ENCODE data around the gene TMEM117.

Gene TMEM117

GRCh38 chr12:44286821-44287505 is 451.1 kb downstream of the TMEM117 start:
- no peak overlapping the region for H2BK120ac ChIP-seq (ENCODE audit: insufficient read depth, low read length, poor library complexity)
- H3K79me1 ChIP-seq (ENCODE audit: low read length), result no peaks in the 10 kb centered on the region
- no peaks in the 10 kb centered on the region for H3K79me2 ChIP-seq (ENCODE audit: control insufficient read depth, insufficient read depth, low read length, poor library complexity)
- no peak overlapping the region for H2BK5ac ChIP-seq (ENCODE audit: low read depth, low read length, poor library complexity)
- no peak overlapping the region for H4K8ac ChIP-seq (ENCODE audit: low read depth, low read length)
- H3K9me3 ChIP-seq (ENCODE audit: insufficient read depth, low read depth, low read length), result no peaks in the 10 kb centered on the region
- no peak overlapping the region for H3K4me2 ChIP-seq (ENCODE audit: low read length)
- H2AFZ ChIP-seq (ENCODE audit: insufficient read depth, low read length, poor library complexity), result no peak overlapping the region
- H3K27ac ChIP-seq (ENCODE audit: low read depth, low read length), result no peak overlapping the region
- H3K23ac ChIP-seq (ENCODE audit: low read length), result no peak overlapping the region
- no peak overlapping the region for H3K4ac ChIP-seq (ENCODE audit: low read depth, low read length)
- H3K14ac ChIP-seq (ENCODE audit: low read length), result no peak overlapping the region
- H3K36me3 ChIP-seq (ENCODE audit: control insufficient read depth in 1 of 2, insufficient read depth in 2 of 2, low read length in 2 of 2), result no peaks in the 10 kb centered on the region
- H2BK12ac ChIP-seq (ENCODE audit: low read length), result no peak overlapping the region
- no peak overlapping the region for H3K4me3 ChIP-seq (ENCODE audit: low read depth, low read length)
- H4K12ac ChIP-seq (ENCODE audit: low read depth, low read length), result no peak overlapping the region
- H4K91ac ChIP-seq (ENCODE audit: low read depth, low read length), result no peak overlapping the region
- H2AK5ac ChIP-seq (ENCODE audit: low read length), result no peak overlapping the region
- no peaks in the 10 kb centered on the region for H3K27me3 ChIP-seq (ENCODE audit: insufficient read depth, low read length)
- H3K9ac ChIP-seq (ENCODE audit: low read length), result no peak overlapping the region
- no peaks in the 10 kb centered on the region for H3K4me1 ChIP-seq (ENCODE audit: control insufficient read depth in 1 of 2, insufficient read depth in 2 of 2, low read length in 2 of 2)
- DNase-seq, result no peak
- H3K18ac ChIP-seq (ENCODE audit: low read length), result no peak overlapping the region
- no CpG with 5 or more reads among the region's 2 CpGs for WGBS (ENCODE audit: extremely low coverage, insufficient coverage, insufficient read length)

GRCh38 chr12:44287545-44287944 is 451.7 kb downstream of the TMEM117 start:
- Histone ChIP-seq H3K23ac (ENCODE audit: low read length) (no peak overlapping the region), H4K91ac (ENCODE audit: low read depth, low read length) (no peak overlapping the region), H3K79me1 (ENCODE audit: low read length) (no peaks in the 10 kb centered on the region), H3K4me2 (ENCODE audit: low read length) (no peak overlapping the region), H2BK5ac (ENCODE audit: low read depth, low read length, poor library complexity) (no peak overlapping the region), H3K9me3 (ENCODE audit: insufficient read depth, low read depth, low read length) (no peaks in the 10 kb centered on the region), H3K36me3 (ENCODE audit: control insufficient read depth in 1 of 2, insufficient read depth in 2 of 2, low read length in 2 of 2) (no peaks in the 10 kb centered on the region), H3K4me3 (ENCODE audit: low read depth, low read length) (no peak overlapping the region), H3K4me1 (ENCODE audit: control insufficient read depth in 1 of 2, insufficient read depth in 2 of 2, low read length in 2 of 2) (no peaks in the 10 kb centered on the region), H3K79me2 (ENCODE audit: control insufficient read depth, insufficient read depth, low read length, poor library complexity) (no peaks in the 10 kb centered on the region), H4K8ac (ENCODE audit: low read depth, low read length) (no peak overlapping the region), H3K4ac (ENCODE audit: low read depth, low read length) (no peak overlapping the region), H3K27ac (ENCODE audit: low read depth, low read length) (no peak overlapping the region), H3K9ac (ENCODE audit: low read length) (no peak overlapping the region), H3K18ac (ENCODE audit: low read length) (no peak overlapping the region), H3K27me3 (ENCODE audit: insufficient read depth, low read length) (no peaks in the 10 kb centered on the region), H2AK5ac (ENCODE audit: low read length) (no peak overlapping the region), H2BK12ac (ENCODE audit: low read length) (no peak overlapping the region), H3K14ac (ENCODE audit: low read length) (no peak overlapping the region), H2AFZ (ENCODE audit: insufficient read depth, low read length, poor library complexity) (no peak overlapping the region), H4K12ac (ENCODE audit: low read depth, low read length) (no peak overlapping the region), H2BK120ac (ENCODE audit: insufficient read depth, low read length, poor library complexity) (no peak overlapping the region)
- no peak for DNase-seq

- Histone ChIP-seq H3K4me2 (ENCODE audit: low read length) (no peak overlapping the region), H2AFZ (ENCODE audit: insufficient read depth, low read length, poor library complexity) (no peak overlapping the region)
These were observed 458.8 kb downstream of the TMEM117 start for GRCh38 chr12:44294649-44295048.

GRCh38 chr12:44295958-44296623 is 460.2 kb downstream of the TMEM117 start:
- Histone ChIP-seq H3K27me3 (ENCODE audit: insufficient read depth, low read length) (no peaks in the 10 kb centered on the region), H4K8ac (ENCODE audit: low read depth, low read length) (no peak overlapping the region), H4K12ac (ENCODE audit: low read depth, low read length) (no peak overlapping the region), H3K4ac (ENCODE audit: low read depth, low read length) (no peak overlapping the region), H2AFZ (ENCODE audit: insufficient read depth, low read length, poor library complexity) (no peak overlapping the region), H4K91ac (ENCODE audit: low read depth, low read length) (no peak overlapping the region), H3K27ac (ENCODE audit: low read depth, low read length) (no peak overlapping the region), H3K79me1 (ENCODE audit: low read length) (no peaks in the 10 kb centered on the region), H3K18ac (ENCODE audit: low read length) (no peak overlapping the region), H3K79me2 (ENCODE audit: control insufficient read depth, insufficient read depth, low read length, poor library complexity) (no peaks in the 10 kb centered on the region), H3K4me3 (ENCODE audit: low read depth, low read length) (no peak overlapping the region), H2BK120ac (ENCODE audit: insufficient read depth, low read length, poor library complexity) (no peak overlapping the region), H2AK5ac (ENCODE audit: low read length) (no peak overlapping the region), H3K9me3 (ENCODE audit: insufficient read depth, low read depth, low read length) (no peaks in the 10 kb centered on the region), H3K14ac (ENCODE audit: low read length) (no peak overlapping the region), H3K36me3 (ENCODE audit: control insufficient read depth in 1 of 2, insufficient read depth in 2 of 2, low read length in 2 of 2) (no peaks in the 10 kb centered on the region), H3K23ac (ENCODE audit: low read length) (no peak overlapping the region), H2BK12ac (ENCODE audit: low read length) (no peak overlapping the region), H3K4me1 (ENCODE audit: control insufficient read depth in 1 of 2, insufficient read depth in 2 of 2, low read length in 2 of 2) (no peaks in the 10 kb centered on the region), H2BK5ac (ENCODE audit: low read depth, low read length, poor library complexity) (no peak overlapping the region), H3K9ac (ENCODE audit: low read length) (no peak overlapping the region), H3K4me2 (ENCODE audit: low read length) (no peak overlapping the region)
- no peak for DNase-seq
- WGBS (ENCODE audit: extremely low coverage, insufficient coverage, insufficient read length), result no CpG with 5 or more reads among the region's 4 CpGs

More at GRCh38 chr12:44294649-44295048, 458.8 kb downstream of the TMEM117 start:
- no peaks in the 10 kb centered on the region for H3K9me3 ChIP-seq (ENCODE audit: insufficient read depth, low read depth, low read length)
- DNase-seq, result no peak
- no peaks in the 10 kb centered on the region for H3K36me3 ChIP-seq (ENCODE audit: control insufficient read depth in 1 of 2, insufficient read depth in 2 of 2, low read length in 2 of 2)
- H2BK5ac ChIP-seq (ENCODE audit: low read depth, low read length, poor library complexity), result no peak overlapping the region
- no CpG with 5 or more reads among the region's 1 CpG for WGBS (ENCODE audit: extremely low coverage, insufficient coverage, insufficient read length)
- H2BK12ac ChIP-seq (ENCODE audit: low read length), result no peak overlapping the region
- H3K4me3 ChIP-seq (ENCODE audit: low read depth, low read length), result no peak overlapping the region
- H3K79me2 ChIP-seq (ENCODE audit: control insufficient read depth, insufficient read depth, low read length, poor library complexity), result no peaks in the 10 kb centered on the region
- H4K12ac ChIP-seq (ENCODE audit: low read depth, low read length), result no peak overlapping the region
- no peak overlapping the region for H2BK120ac ChIP-seq (ENCODE audit: insufficient read depth, low read length, poor library complexity)
- no peaks in the 10 kb centered on the region for H3K27me3 ChIP-seq (ENCODE audit: insufficient read depth, low read length)
- H3K23ac ChIP-seq (ENCODE audit: low read length), result no peak overlapping the region
- no peak overlapping the region for H4K8ac ChIP-seq (ENCODE audit: low read depth, low read length)
- no peak overlapping the region for H3K14ac ChIP-seq (ENCODE audit: low read length)
- no peak overlapping the region for H3K27ac ChIP-seq (ENCODE audit: low read depth, low read length)
- H3K18ac ChIP-seq (ENCODE audit: low read length), result no peak overlapping the region
- H4K91ac ChIP-seq (ENCODE audit: low read depth, low read length), result no peak overlapping the region
- H2AK5ac ChIP-seq (ENCODE audit: low read length), result no peak overlapping the region
- no peaks in the 10 kb centered on the region for H3K79me1 ChIP-seq (ENCODE audit: low read length)
- H3K4ac ChIP-seq (ENCODE audit: low read depth, low read length), result no peak overlapping the region
- H3K4me1 ChIP-seq (ENCODE audit: control insufficient read depth in 1 of 2, insufficient read depth in 2 of 2, low read length in 2 of 2), result no peaks in the 10 kb centered on the region
- no peak overlapping the region for H3K9ac ChIP-seq (ENCODE audit: low read length)

All from trophoblast cell (in vitro differentiated cells and primary cell).